ENCODE data around the gene NT5C1A.

The NT5C1A gene

DNA sequence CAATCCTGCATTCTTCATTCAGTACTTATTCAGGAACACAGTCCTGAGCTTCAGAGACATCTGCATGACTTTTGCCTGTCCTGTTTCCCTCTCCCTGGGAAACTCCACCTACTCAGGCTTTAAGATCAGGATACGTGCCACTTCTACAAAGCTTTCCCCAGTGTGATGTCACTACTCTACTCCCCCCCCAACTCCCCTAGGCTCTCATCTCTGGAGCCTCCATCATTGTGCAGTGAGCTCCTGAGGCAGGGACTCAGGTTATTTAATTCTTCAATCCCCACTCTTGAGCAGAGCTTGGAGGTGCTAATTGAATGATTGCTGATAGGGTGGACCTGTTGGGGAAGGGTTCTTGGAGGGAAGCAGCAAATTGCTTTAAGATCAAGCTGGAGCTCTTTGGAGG lies 1.2 kb downstream of the NT5C1A start:
- Histone ChIP-seq H3K4me3 (ENCODE audit: low read depth in 1 of 5, low read length in 5 of 5) (no peak overlapping the region), H3K36me3 (ENCODE audit: control insufficient read depth in 5 of 5, insufficient read depth in 5 of 5, low read length in 5 of 5) (no peaks in the 10 kb centered on the region), H3K9me3 (ENCODE audit: control insufficient read depth in 5 of 5, low read length in 5 of 5) (no peaks in the 10 kb centered on the region), H3K27me3 (ENCODE audit: control insufficient read depth in 5 of 5, insufficient read depth in 4 of 5, low read length in 5 of 5) (peaks cover 3 to 31% (median 21%) of the 10 kb centered on the region in 5 donors), H3K4me1 (ENCODE audit: control insufficient read depth in 5 of 5, insufficient read depth in 5 of 5, low read length in 5 of 5) (peaks cover 0 to 25% (median 16%) of the 10 kb centered on the region in 5 donors), H3K27ac (ENCODE audit: low read depth, low read length) (no peak overlapping the region), H3K9ac (ENCODE audit: low read length in 5 of 5) (no peak overlapping the region)

DNA sequence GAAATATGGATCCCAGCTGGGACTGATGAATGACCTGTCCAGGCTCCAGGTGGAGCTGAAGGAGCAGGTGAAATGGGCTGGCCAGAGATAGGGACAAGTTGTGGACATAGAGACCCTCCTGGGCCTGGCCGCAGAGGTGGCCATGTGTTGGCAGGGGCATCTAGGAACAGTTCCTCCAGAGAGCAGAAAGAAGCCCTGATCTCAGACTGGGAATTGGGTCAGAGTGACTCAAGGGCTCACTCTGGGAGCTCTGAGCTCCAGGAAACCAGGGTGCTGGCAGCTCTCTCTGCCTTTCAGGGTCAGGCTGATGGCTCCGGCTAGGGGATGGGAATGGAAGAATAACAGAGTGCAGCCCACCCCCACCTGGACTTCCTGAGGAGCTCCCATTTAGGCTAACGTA lies 3.0 kb downstream of the NT5C1A start:
- no peaks in the 10 kb centered on the region for H3K36me3 ChIP-seq (ENCODE audit: control insufficient read depth in 5 of 5, insufficient read depth in 5 of 5, low read length in 5 of 5)
- H3K27ac ChIP-seq (ENCODE audit: low read depth, low read length): no peak overlapping the region
- no peak overlapping the region for H3K4me3 ChIP-seq (ENCODE audit: low read depth in 1 of 5, low read length in 5 of 5)
- H3K9ac ChIP-seq (ENCODE audit: low read length in 5 of 5): no peak overlapping the region
- peaks cover 0 to 25% (median 16%) of the 10 kb centered on the region in 5 donors for H3K4me1 ChIP-seq (ENCODE audit: control insufficient read depth in 5 of 5, insufficient read depth in 5 of 5, low read length in 5 of 5)
- peaks cover 0 to 28% (median 20%) of the 10 kb centered on the region in 5 donors for H3K27me3 ChIP-seq (ENCODE audit: control insufficient read depth in 5 of 5, insufficient read depth in 4 of 5, low read length in 5 of 5)
- no peaks in the 10 kb centered on the region for H3K9me3 ChIP-seq (ENCODE audit: control insufficient read depth in 5 of 5, low read length in 5 of 5)

DNA sequence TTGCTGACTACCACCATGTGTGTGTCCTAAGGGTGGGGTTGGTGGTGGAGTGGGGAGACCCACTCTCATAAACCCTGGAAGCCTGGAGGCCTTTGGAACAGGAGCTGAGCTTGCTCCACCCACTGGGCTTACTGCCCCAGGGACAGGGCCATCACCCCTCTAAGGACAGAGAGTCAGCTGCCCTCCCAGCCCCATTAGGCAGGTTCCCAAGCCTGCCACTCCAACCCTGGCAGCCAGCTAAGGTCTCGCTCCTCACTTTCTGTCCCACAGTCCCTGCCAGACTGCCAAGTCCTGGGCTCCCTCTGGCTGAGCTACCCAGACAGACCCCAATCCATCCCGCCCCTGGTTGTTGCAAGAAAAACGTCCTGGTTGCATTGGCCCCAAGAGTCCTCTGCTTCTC lies 3.8 kb downstream of the NT5C1A start:
- peaks cover 0 to 28% (median 20%) of the 10 kb centered on the region in 5 donors for H3K27me3 ChIP-seq (ENCODE audit: control insufficient read depth in 5 of 5, insufficient read depth in 4 of 5, low read length in 5 of 5)
- H3K36me3 ChIP-seq (ENCODE audit: control insufficient read depth in 5 of 5, insufficient read depth in 5 of 5, low read length in 5 of 5): no peaks in the 10 kb centered on the region
- H3K9me3 ChIP-seq (ENCODE audit: control insufficient read depth in 5 of 5, low read length in 5 of 5): no peaks in the 10 kb centered on the region
- H3K4me3 ChIP-seq (ENCODE audit: low read depth in 1 of 5, low read length in 5 of 5): no peak overlapping the region
- H3K27ac ChIP-seq (ENCODE audit: low read depth, low read length): no peak overlapping the region
- H3K4me1 ChIP-seq (ENCODE audit: control insufficient read depth in 5 of 5, insufficient read depth in 5 of 5, low read length in 5 of 5): peaks cover 0 to 25% (median 16%) of the 10 kb centered on the region in 5 donors
- no peak overlapping the region for H3K9ac ChIP-seq (ENCODE audit: low read length in 5 of 5)

DNA sequence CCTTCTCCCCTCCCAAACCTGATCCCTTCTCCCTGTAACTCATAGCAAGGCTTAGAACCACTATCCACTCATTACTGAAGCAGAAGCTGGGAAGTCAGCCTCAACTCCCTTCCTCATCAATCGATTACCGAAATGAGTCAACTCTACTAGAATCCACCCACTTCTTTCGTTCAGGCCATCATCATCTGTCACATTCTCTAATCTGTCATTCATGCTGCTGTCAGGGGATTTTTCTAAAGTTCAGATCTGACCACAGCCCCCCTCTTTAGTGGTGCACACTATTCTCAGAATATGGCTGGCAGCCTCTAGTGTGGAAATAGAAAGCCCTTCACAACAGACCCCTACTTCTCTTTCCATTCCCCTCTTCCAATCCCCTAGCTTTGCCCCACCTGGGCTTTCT lies 5.1 kb downstream of the NT5C1A start:
- Histone ChIP-seq H3K4me1 (ENCODE audit: control insufficient read depth in 5 of 5, insufficient read depth in 5 of 5, low read length in 5 of 5) (peaks cover 0 to 16% (median 8%) of the 10 kb centered on the region in 5 donors), H3K9ac (ENCODE audit: low read length in 5 of 5) (no peak overlapping the region), H3K27me3 (ENCODE audit: control insufficient read depth in 5 of 5, insufficient read depth in 4 of 5, low read length in 5 of 5) (peaks cover 0 to 22% (median 13%) of the 10 kb centered on the region in 5 donors), H3K4me3 (ENCODE audit: low read depth in 1 of 5, low read length in 5 of 5) (no peak overlapping the region), H3K9me3 (ENCODE audit: control insufficient read depth in 5 of 5, low read length in 5 of 5) (no peaks in the 10 kb centered on the region), H3K36me3 (ENCODE audit: control insufficient read depth in 5 of 5, insufficient read depth in 5 of 5, low read length in 5 of 5) (no peaks in the 10 kb centered on the region), H3K27ac (ENCODE audit: low read depth, low read length) (no peak overlapping the region)

DNA sequence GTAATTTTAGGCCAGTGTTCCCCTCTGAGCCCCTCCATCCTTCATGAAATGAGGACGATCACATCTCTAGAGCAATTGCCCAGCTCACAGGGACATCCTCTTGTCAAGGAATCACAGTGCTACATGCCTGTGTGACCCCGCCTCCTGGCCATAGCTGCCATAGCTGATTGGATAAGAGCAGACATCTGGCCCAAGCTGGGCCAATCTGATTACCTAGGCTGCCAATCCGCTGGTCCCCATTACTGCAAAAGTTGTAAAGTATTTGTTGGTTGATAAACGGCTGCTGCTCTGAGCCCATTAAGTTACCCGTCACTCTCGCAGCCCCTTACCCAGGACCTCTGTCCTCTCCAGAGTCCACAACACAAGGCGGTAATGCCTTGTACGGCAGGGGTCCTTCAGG lies 8.3 kb downstream of the NT5C1A start:
- H3K9me3 ChIP-seq (ENCODE audit: control insufficient read depth in 5 of 5, low read length in 5 of 5): no peaks in the 10 kb centered on the region
- no peak overlapping the region for H3K27ac ChIP-seq (ENCODE audit: low read depth, low read length)
- H3K9ac ChIP-seq (ENCODE audit: low read length in 5 of 5): no peak overlapping the region
- H3K27me3 ChIP-seq (ENCODE audit: control insufficient read depth in 5 of 5, insufficient read depth in 4 of 5, low read length in 5 of 5): peaks cover 0 to 11% (median 0%) of the 10 kb centered on the region in 5 donors
- no peaks in the 10 kb centered on the region for H3K36me3 ChIP-seq (ENCODE audit: control insufficient read depth in 5 of 5, insufficient read depth in 5 of 5, low read length in 5 of 5)
- H3K4me1 ChIP-seq (ENCODE audit: control insufficient read depth in 5 of 5, insufficient read depth in 5 of 5, low read length in 5 of 5): no peaks in the 10 kb centered on the region
- no peak overlapping the region for H3K4me3 ChIP-seq (ENCODE audit: low read depth in 1 of 5, low read length in 5 of 5)

DNA sequence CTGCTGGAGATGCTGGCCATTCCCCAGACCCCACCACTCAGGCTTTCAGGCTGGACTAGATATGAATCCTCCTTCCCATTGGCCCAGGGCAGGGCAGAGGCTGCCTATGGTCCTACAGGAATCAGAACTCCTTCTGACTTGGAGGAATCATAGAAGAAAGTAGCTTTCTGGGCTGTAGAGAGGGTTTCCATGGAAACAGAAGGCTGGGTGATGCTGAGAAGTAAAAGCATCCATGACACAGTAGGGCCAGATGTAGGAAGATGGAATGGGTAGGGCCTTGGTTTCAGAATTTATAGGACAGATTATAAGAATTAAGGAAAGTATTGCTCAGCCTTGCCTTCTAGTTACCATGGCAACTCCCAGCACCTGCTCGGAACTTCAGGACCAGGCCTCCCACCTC lies 9.0 kb downstream of the NT5C1A start:
- no peak overlapping the region for H3K9ac ChIP-seq (ENCODE audit: low read length in 5 of 5)
- H3K9me3 ChIP-seq (ENCODE audit: control insufficient read depth in 5 of 5, low read length in 5 of 5): no peaks in the 10 kb centered on the region
- peaks cover 0 to 12% (median 1%) of the 10 kb centered on the region in 5 donors for H3K27me3 ChIP-seq (ENCODE audit: control insufficient read depth in 5 of 5, insufficient read depth in 4 of 5, low read length in 5 of 5)
- H3K4me3 ChIP-seq (ENCODE audit: low read depth in 1 of 5, low read length in 5 of 5): no peak overlapping the region
- H3K4me1 ChIP-seq (ENCODE audit: control insufficient read depth in 5 of 5, insufficient read depth in 5 of 5, low read length in 5 of 5): peaks cover 0 to 1% (median 0%) of the 10 kb centered on the region in 5 donors
- no peaks in the 10 kb centered on the region for H3K36me3 ChIP-seq (ENCODE audit: control insufficient read depth in 5 of 5, insufficient read depth in 5 of 5, low read length in 5 of 5)
- H3K27ac ChIP-seq (ENCODE audit: low read depth, low read length): no peak overlapping the region

DNA sequence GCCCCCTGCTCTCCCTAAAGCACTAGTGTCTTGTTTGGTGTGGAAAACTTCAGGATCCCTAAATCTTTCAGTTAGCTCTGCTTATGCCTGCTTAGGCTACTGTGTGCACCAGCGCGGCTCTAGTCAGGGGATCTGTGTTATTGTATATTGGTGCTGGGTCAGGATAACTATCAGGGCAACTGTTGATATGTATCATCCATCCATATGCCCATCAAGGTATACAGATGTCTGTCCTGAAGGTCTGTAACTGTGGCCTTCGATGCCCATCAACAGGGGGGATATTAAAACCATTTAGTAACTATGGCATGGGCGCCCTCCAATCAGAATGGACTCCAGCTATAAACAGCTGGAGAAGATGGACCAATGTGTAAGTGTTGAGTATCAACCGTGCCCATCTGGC lies 12.4 kb downstream of the NT5C1A start:
- Histone ChIP-seq H3K4me3 (ENCODE audit: low read depth in 1 of 5, low read length in 5 of 5) (no peak overlapping the region), H3K9me3 (ENCODE audit: control insufficient read depth in 5 of 5, low read length in 5 of 5) (no peaks in the 10 kb centered on the region), H3K36me3 (ENCODE audit: control insufficient read depth in 5 of 5, insufficient read depth in 5 of 5, low read length in 5 of 5) (no peaks in the 10 kb centered on the region), H3K27me3 (ENCODE audit: control insufficient read depth in 5 of 5, insufficient read depth in 4 of 5, low read length in 5 of 5) (peaks cover 0 to 11% (median 3%) of the 10 kb centered on the region in 5 donors), H3K9ac (ENCODE audit: low read length in 5 of 5) (no peak overlapping the region), H3K4me1 (ENCODE audit: control insufficient read depth in 5 of 5, insufficient read depth in 5 of 5, low read length in 5 of 5) (peaks cover 0 to 3% (median 0%) of the 10 kb centered on the region in 5 donors), H3K27ac (ENCODE audit: low read depth, low read length) (no peak overlapping the region)

DNA sequence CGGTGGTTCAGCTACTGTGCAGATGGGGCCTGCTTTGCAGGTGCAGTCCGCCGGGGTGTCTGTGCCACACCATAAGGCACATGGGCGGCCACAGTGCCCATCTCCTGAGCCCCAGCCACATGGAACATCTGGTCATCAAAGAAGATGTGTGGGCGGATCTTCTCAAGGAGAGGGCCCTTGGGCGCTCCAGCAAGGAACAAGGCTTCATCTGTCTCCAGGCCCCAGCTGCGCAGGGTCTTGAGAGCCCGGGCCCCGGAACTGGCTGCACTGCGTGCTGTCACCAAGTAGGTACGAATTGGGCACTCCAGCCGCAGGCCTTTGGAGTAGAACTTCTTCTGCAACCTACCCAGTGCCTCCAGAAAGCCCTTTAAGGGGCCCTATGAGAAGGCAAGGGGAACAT lies 12.8 kb downstream of the NT5C1A start:
- Histone ChIP-seq H3K27me3 (ENCODE audit: control insufficient read depth in 5 of 5, insufficient read depth in 4 of 5, low read length in 5 of 5) (peaks cover 0 to 11% (median 3%) of the 10 kb centered on the region in 5 donors), H3K27ac (ENCODE audit: low read depth, low read length) (no peak overlapping the region), H3K36me3 (ENCODE audit: control insufficient read depth in 5 of 5, insufficient read depth in 5 of 5, low read length in 5 of 5) (no peaks in the 10 kb centered on the region), H3K9ac (ENCODE audit: low read length in 5 of 5) (no peak overlapping the region), H3K4me1 (ENCODE audit: control insufficient read depth in 5 of 5, insufficient read depth in 5 of 5, low read length in 5 of 5) (peaks cover 0 to 3% (median 0%) of the 10 kb centered on the region in 5 donors), H3K4me3 (ENCODE audit: low read depth in 1 of 5, low read length in 5 of 5) (no peak overlapping the region), H3K9me3 (ENCODE audit: control insufficient read depth in 5 of 5, low read length in 5 of 5) (no peaks in the 10 kb centered on the region)

DNA sequence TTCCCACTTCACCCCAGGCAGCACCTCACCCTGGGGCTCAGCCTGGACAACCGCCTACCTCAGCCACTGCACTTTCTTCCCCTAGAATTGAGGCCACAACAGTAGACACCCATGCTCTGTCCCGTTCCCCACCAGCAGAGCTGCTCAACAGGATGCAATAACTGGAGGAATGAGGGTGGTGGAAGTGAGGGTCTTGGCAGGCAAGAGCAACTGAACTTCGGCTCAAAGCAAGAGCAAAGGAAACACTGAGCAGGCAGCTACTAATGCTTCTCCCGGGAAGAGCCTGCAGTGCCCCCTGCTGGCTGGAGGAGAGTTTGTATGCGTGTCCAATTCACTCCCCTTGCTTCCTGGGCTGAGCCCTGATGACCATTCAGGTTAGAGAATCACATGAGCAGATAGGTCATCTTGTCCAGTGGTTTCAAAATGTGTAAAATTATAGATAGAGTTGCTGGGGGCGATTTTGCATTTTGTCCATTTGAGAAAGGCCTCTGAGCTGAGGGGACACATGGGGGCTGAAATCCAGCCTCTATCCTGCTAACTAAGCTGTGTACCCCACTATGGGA lies 13.9 kb downstream of the NT5C1A start:
- Histone ChIP-seq H3K36me3 (ENCODE audit: control insufficient read depth in 5 of 5, insufficient read depth in 5 of 5, low read length in 5 of 5) (no peaks in the 10 kb centered on the region), H3K9me3 (ENCODE audit: control insufficient read depth in 5 of 5, low read length in 5 of 5) (no peaks in the 10 kb centered on the region), H3K4me1 (ENCODE audit: control insufficient read depth in 5 of 5, insufficient read depth in 5 of 5, low read length in 5 of 5) (peaks cover 0 to 12% (median 4%) of the 10 kb centered on the region in 5 donors), H3K27me3 (ENCODE audit: control insufficient read depth in 5 of 5, insufficient read depth in 4 of 5, low read length in 5 of 5) (peaks cover 0 to 15% (median 3%) of the 10 kb centered on the region in 5 donors), H3K9ac (ENCODE audit: low read length in 5 of 5) (no peak overlapping the region), H3K4me3 (ENCODE audit: low read depth in 1 of 5, low read length in 5 of 5) (no peak overlapping the region), H3K27ac (ENCODE audit: low read depth, low read length) (no peak overlapping the region)

DNA sequence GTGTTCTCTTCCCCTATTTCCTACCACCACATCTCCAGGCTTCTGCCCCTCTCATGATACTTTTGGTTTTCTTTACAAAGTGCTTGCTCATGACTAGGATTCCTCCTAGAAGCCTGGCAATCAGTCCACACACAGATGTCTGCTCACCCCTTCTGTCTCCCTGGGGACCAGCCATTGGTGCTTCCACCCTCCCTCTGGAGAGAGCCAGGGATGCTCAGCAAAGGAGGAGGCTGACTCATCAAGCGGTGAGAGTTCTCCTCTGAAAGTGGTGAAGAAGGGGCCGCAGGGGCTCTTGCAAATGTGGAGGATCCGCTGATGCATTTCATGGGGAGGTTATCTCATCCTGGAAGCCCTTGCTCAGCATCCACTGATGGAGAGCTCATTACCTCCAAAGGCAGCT lies 14.5 kb downstream of the NT5C1A start:
- no peak overlapping the region for H3K9ac ChIP-seq (ENCODE audit: low read length in 5 of 5)
- no peak overlapping the region for H3K4me3 ChIP-seq (ENCODE audit: low read depth in 1 of 5, low read length in 5 of 5)
- H3K36me3 ChIP-seq (ENCODE audit: control insufficient read depth in 5 of 5, insufficient read depth in 5 of 5, low read length in 5 of 5): no peaks in the 10 kb centered on the region
- peaks cover 0 to 15% (median 3%) of the 10 kb centered on the region in 5 donors for H3K27me3 ChIP-seq (ENCODE audit: control insufficient read depth in 5 of 5, insufficient read depth in 4 of 5, low read length in 5 of 5)
- H3K4me1 ChIP-seq (ENCODE audit: control insufficient read depth in 5 of 5, insufficient read depth in 5 of 5, low read length in 5 of 5): peaks cover 0 to 18% (median 10%) of the 10 kb centered on the region in 5 donors
- H3K9me3 ChIP-seq (ENCODE audit: control insufficient read depth in 5 of 5, low read length in 5 of 5): no peaks in the 10 kb centered on the region
- H3K27ac ChIP-seq (ENCODE audit: low read depth, low read length): no peak overlapping the region
